IPS-15b (cell line): ENCODE data around the gene IST1.

Experiments
- H3K27me3 ChIP-seq: one replicate; pipeline ENCODE4 v1.6.1; 2013; ENCODE audit warnings: low read length; ENCODE audit not compliant: control insufficient read depth, insufficient read depth
- H3K36me3 ChIP-seq: one replicate; pipeline ENCODE4 v1.6.1; 2013; ENCODE audit warnings: low read length; ENCODE audit not compliant: control insufficient read depth, insufficient read depth
- H3K4me1 ChIP-seq: one replicate; pipeline ENCODE4 v1.6.1; 2013; ENCODE audit warnings: mild to moderate bottlenecking, low read length; ENCODE audit not compliant: control insufficient read depth, insufficient read depth
- H3K4me3 ChIP-seq: one replicate; pipeline ENCODE4 v1.5.1; 2013; ENCODE audit warnings: low read depth, low read length
- H3K9ac ChIP-seq: one replicate; pipeline ENCODE4 v1.6.1; 2013; ENCODE audit warnings: low read depth, mild to moderate bottlenecking, low read length
- H3K9me3 ChIP-seq: one replicate; pipeline ENCODE4 v1.6.1; 2013; ENCODE audit warnings: mild to moderate bottlenecking, low read length; ENCODE audit not compliant: control insufficient read depth, insufficient read depth

Gene IST1

GRCh38 chr16:71974068-71974818, 78.9 kb downstream of the IST1 start:
- no peaks in the 10 kb centered on the region for H3K27me3 ChIP-seq
- no peaks in the 10 kb centered on the region for H3K36me3 ChIP-seq
- H3K9ac ChIP-seq: no peak overlapping the region
- H3K4me3 ChIP-seq: no peak overlapping the region
- no peaks in the 10 kb centered on the region for H3K4me1 ChIP-seq
- H3K9me3 ChIP-seq: no peaks in the 10 kb centered on the region
